HG03558 (cell line): Measurements from ENCODE around the gene OLFM1.
"Not testable (repeated sequence)": the region's sequence is repeated elsewhere in the genome, so short reads cannot be mapped to it uniquely, and the experiment has no call there.

Experiments
- ATAC-seq: cut with Tn5 transposase; IDR thresholded peaks from one replicate; pipeline ENCODE4 v1.9.1; 2021; ENCODE audit warnings: moderate number of reproducible peaks; ENCODE audit not compliant: unreplicated experiment; ENCODE audit errors: extremely low read depth

Gene OLFM1

GRCh38 chr9:135146766-135147473 lies 59.5 kb downstream of the OLFM1 start:
- no peak for ATAC-seq

GRCh38 chr9:135147474-135147805 lies 60.0 kb downstream of the OLFM1 start:
- no peak for ATAC-seq

GRCh38 chr9:135147938-135148337 lies 60.5 kb downstream of the OLFM1 start:
- no peak for ATAC-seq

DNA sequence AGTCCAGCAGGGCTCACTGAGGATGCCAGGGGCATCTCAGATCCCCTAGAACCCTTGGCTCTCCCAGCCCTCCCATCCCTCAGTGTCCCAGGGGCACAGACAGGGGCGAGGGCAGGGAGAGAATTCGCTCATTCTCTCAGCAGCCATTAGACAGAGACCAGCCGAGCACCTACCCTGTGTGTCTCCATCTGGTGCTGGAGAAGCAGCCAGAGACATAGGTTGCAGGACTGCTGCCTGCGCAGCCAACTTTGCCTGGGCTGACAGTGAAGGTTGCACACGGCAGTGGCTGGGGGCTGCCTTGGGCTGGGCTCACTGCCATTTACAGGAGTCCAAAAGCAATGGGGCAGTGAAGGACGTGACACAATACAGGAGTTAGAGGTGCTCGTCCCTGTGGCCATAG lies 60.9 kb downstream of the OLFM1 start:
- ATAC-seq, result no peak

- not testable (repeated sequence) for ATAC-seq
Measured at GRCh38 chr9:135149901-135150300, 62.4 kb downstream of the OLFM1 start.

DNA sequence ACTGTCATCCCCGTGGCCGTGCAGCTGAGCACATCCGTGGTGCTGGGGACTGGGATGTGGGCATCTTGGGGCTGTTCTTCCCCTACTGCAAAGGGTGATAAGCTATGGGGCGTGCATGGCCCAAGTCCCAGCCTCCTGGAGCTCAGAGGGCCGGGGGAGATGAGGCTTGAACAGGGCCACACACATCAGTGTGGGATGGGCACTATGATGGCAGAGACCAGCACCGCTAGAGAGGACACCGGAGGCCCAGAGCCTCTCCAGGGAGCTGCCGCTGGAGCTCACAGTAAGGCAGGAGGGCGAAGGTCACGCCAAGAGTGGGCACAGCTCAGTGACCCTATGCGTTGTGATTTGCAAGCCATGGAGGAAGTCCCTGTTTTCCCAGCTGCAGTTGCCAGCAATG lies 63.5 kb downstream of the OLFM1 start:
- no peak for ATAC-seq

- no peak for ATAC-seq
Measured at GRCh38 chr9:135151757-135152613, 64.5 kb downstream of the OLFM1 start.

DNA sequence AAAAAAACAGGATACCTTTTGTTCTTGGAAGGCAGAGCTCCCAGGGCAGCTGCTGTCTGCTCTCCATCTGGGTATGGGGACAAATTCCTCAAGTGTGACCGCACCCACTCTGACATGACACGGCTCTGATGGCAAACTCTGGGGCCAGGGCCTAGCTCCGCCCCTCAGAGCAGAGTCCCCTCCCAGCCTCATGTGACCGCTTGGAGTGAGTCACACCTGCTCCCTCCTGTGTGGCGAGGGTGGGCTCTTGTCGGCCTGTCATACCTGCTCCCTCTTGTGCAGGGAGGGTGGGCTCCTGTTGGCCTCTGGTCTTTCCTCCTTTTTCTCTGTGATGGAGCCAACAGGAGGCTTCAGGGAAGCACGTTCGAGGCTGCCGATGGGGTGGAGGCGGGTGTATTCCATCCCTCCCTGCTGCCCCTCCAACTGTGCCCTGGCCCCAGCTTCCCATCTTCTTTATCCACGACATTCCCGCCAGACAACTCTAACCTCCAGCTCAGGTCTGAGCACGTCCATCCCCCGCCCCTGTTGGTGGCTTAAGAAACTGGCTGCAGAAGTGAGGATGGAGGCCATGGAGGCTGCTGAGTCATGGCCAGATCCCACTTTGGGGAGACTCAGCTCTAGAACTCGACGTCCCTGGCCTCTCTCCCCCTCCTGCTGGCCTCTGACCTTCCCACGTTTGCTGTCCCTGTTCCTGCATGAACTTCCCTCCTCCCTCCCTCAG lies 65.3 kb downstream of the OLFM1 start:
- no peak for ATAC-seq

DNA sequence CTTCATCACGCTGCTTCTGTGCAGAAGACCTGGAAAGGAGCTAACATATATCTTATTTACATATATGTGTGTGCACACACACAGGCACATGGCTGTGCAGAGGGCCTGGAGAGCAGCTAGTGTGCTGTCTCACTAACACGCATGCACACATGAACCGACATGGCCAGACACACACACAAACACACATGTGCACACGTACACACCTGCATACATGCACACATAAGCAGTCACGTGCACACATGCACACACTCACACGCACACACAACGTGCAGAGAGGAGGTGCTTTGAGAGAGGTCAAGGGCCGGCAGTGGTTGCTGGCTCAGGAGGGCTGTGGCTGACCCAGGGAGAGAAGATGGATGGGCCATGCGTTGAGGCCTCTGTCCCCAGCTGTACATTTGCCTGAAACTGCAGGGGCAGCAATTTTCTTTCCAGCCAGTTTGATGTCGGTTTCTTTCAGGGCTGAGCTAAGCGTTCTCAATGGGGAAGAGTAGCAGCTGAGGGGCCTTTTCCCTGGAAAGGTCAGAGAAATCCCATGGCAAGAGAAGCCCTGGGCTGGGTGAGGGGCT lies 66.7 kb downstream of the OLFM1 start:
- ATAC-seq, result no peak

- ATAC-seq, result no peak
Measured at GRCh38 chr9:135155396-135155795, 67.9 kb downstream of the OLFM1 start.

DNA sequence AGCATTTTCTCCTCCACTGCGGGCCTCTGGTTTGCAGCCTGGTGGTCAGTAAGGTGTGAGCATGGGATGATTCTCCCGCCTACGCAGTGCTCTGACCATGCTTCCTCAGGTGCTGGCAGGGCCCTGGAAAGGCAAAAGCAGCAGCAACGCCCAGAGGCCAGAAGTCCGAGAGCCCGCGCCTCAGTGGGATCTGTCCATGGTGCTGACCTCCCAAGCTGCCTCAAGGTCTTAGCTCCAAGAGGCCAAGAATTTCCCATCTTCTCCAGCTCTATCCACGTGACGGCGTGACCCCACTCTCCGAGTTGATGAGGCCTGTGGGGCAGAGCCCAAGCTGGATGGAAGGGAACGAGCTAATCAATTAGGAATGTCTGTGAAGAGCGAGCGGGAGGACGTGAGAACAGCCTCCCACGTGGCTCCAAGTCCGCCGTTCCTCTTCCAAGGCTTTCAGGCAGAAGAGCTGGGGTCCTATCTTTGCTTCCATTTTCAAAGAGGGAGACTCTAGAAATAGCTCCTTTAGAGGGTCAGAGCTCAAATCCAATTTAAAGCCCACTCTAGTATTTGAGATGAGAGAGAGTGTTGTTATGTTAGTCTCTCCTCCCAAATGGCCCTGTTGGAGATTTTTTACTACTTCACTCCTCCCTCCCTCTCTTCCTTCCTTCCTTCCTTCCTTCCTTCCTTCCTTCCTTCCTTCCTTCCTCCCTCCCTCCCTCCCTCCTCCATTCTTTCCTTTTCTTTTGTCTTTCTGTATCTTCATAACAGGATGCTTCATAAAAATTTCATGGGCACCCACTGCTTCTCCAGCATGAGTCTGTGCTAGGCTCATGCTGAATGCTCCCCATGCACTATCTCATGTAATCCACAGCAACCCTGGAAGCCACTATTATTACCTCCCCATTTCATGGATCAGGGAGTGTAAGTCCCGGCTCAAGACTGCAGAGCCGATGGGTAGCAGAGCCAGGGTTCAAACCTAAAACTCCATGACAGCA lies 69.3 kb downstream of the OLFM1 start:
- ATAC-seq, result no peak

DNA sequence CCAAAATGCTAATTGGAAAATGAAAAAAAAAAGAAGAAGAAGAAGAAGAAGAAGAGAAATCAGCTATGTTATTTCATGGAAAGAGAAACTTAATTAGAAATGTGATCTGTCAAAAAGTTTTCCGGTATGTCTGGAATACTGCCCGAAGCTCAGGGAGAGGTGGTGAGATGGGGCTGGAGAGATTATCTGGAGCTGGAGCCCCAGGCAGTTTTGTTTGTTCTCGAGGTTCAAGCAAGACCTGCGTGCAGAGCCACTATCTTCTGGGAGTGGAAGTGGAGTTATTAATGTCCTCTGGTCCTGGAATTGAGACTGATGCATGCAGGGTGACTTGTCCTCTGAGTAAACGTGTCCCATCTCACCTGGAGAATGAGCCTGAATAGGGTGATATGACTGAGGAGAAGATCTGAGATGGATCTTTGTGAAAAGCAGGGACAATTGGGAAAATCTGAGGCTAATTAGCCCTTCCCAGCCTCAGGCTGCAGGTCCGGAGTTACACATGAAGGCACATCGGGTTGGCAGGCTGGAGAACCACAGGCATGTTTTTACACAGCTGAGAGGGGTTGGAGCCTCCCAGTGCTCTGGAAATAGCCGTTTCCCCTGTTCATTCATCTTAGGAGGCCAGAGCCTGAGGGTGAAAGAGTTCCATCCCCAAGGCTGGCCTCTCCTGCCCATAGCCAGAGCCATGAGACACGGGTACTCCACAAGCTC lies 70.5 kb downstream of the OLFM1 start:
- no peak for ATAC-seq

- no peak for ATAC-seq
Measured at GRCh38 chr9:135158564-135158937, 71.1 kb downstream of the OLFM1 start.

- ATAC-seq, result no peak
Measured at GRCh38 chr9:135159801-135160200, 72.3 kb downstream of the OLFM1 start.

DNA sequence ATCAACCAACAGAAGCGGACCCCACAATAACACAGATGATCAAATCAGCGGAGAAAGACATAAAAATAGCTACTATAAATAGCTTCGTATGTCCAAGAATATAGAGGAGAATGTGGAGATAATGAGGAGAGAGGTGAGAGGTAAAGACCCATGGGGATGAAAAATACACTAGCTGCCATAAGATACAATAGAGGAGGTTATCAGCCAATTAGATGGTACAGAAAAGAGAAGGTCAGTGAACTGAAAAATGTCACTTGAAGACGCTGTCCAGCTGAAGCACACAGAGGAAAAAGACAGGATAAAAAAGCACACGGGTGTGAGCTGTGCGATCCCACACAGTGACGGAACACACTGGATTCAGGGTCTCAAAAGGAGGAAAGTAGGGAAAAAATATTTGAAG lies 73.4 kb downstream of the OLFM1 start:
- no peak for ATAC-seq

DNA sequence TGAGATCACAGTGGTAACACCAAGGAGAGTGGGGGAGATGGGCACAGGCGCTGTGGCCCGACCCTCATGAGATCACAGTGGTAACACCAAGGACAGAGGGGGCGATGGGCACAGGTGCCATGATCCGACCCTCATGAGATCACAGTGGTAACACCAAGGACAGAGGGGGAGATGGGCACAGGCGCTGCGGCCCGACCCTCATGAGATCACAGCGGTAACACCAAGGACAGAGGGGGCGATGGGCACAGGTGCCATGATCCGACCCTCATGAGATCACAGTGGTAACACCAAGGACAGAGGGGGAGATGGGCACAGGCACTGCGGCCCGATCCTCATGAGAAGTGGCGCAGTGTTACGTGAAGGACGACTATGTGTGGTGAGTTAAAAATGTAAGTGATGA lies 75.1 kb downstream of the OLFM1 start:
- not testable (repeated sequence) for ATAC-seq

GRCh38 chr9:135163023-135163780 lies 75.7 kb downstream of the OLFM1 start:
- ATAC-seq, result no peak

GRCh38 chr9:135164036-135164435 lies 76.6 kb downstream of the OLFM1 start:
- no peak for ATAC-seq
